SK-N-MC (cell line): ENCODE measurements around the gene CAPN13.

Experiments
- EZH2 ChIP-seq: fragments of 200-600 bp; sonication (generic); IDR thresholded peaks from one replicate; pipeline ENCODE4 v1.6.1; 2017; ENCODE audit warnings: antibody characterized with exemption
- FOXP2 ChIP-seq: optimal IDR thresholded peaks from 2 replicates; pipeline ENCODE3; 2011; ENCODE audit warnings: mild to moderate bottlenecking, moderate library complexity; ENCODE audit not compliant: insufficient read depth; ENCODE audit errors: extremely low read length, control extremely low read depth
- POLR2AphosphoS5 ChIP-seq: IDR thresholded peaks from 2 replicates; pipeline ENCODE4 v1.6.1; 2012; ENCODE audit warnings: mild to moderate bottlenecking, low read depth, low read length, borderline replicate concordance

GRCh38 chr2:30713698-30714097, 93.5 kb downstream of the CAPN13 start:
- TF ChIP-seq EZH2: no peak
- no peak for TF ChIP-seq POLR2AphosphoS5
- no peak for TF ChIP-seq FOXP2
